Liver (tissue), 9 donors: Measurements from ENCODE around the gene CUL3. TPM values are rescaled to one million over a fixed set of nuclear protein-coding genes. Genes with fewer than 3 reads are reported as not detected.

Source experiments
- DNase-seq: peaks from one replicate; pipeline ENCODE4 v3.0.0-alpha.2; 2017; ENCODE audit warnings: low spot score
- H3K27ac ChIP-seq, 2 donors: one replicate each; pipeline ENCODE4 v1.7.0; 2013; ENCODE audit warnings: inconsistent platforms in 2 of 2, low read length in 2 of 2, control low read depth in 1 of 2, low read depth in 1 of 2, mild to moderate bottlenecking in 1 of 2
- H3K27me3 ChIP-seq, 4 donors: one replicate each; pipeline versions ENCODE4 v1.6.1 to v1.7.0; 2013; ENCODE audit warnings: low read length in 3 of 4, inconsistent platforms in 1 of 4, mild to moderate bottlenecking in 1 of 4, moderate library complexity in 1 of 4; ENCODE audit not compliant: control insufficient read depth in 4 of 4, insufficient read depth in 4 of 4
- H3K36me3 ChIP-seq, 4 donors: one replicate each; pipeline versions ENCODE4 v1.6.1 to v1.7.0; 2013; ENCODE audit warnings: low read length in 3 of 4, mild to moderate bottlenecking in 3 of 4, low read depth in 1 of 4, moderate library complexity in 1 of 4; ENCODE audit not compliant: control insufficient read depth in 4 of 4, insufficient read depth in 3 of 4
- H3K4me1 ChIP-seq, 4 donors: one replicate each; pipeline versions ENCODE4 v1.6.1 to v1.7.0; 2013; ENCODE audit warnings: low read length in 3 of 4, mild to moderate bottlenecking in 3 of 4, moderate library complexity in 1 of 4; ENCODE audit not compliant: control insufficient read depth in 4 of 4, insufficient read depth in 4 of 4
- H3K4me3 ChIP-seq, 3 donors: one replicate each; pipeline versions ENCODE4 v1.6.1 to v1.7.0; 2013; ENCODE audit warnings: low read length in 3 of 3, control low read depth in 1 of 3, low read depth in 1 of 3, mild to moderate bottlenecking in 1 of 3
- H3K9ac ChIP-seq, 2 donors: one replicate each; pipeline ENCODE4 v1.7.0; 2013; ENCODE audit warnings: low read length in 2 of 2, mild to moderate bottlenecking in 2 of 2, moderate library complexity in 2 of 2, control low read depth in 1 of 2, low read depth in 1 of 2
- H3K9me3 ChIP-seq, 4 donors: one replicate each; pipeline versions ENCODE4 v1.6.1 to v1.7.0; 2013; ENCODE audit warnings: low read length in 3 of 4; ENCODE audit not compliant: control insufficient read depth in 4 of 4
- ATF3 ChIP-seq: IDR thresholded peaks from 2 replicates; pipeline ENCODE4 v1.6.1; 2016; ENCODE audit warnings: antibody characterized with exemption
- CTCF ChIP-seq: fragments of 150-350 bp; IDR thresholded peaks from 2 replicates; pipeline ENCODE4 v1.5.1; 2017; ENCODE audit warnings: improper control_type of control experiment, low read depth, low read length; ENCODE audit not compliant: missing input control
- EGR1 ChIP-seq, 2 donors: IDR thresholded peaks; 2 replicates each; pipeline ENCODE4 v1.6.1; 2016 to 2018; ENCODE audit warnings: antibody characterized with exemption in 2 of 2, low read depth in 2 of 2
- FOXA1 ChIP-seq: IDR thresholded peaks from 2 replicates; pipeline ENCODE4 v1.6.1; 2016; ENCODE audit warnings: antibody characterized with exemption
- FOXA2 ChIP-seq: IDR thresholded peaks from 2 replicates; pipeline ENCODE4 v1.6.1; 2016; ENCODE audit warnings: antibody characterized with exemption
- GABPA ChIP-seq, 2 donors: IDR thresholded peaks in 1 of 2; conservative IDR thresholded peaks in 1 of 2; 2 replicates each; pipeline ENCODE4 v1.6.1; 2016; ENCODE audit warnings: antibody characterized with exemption in 2 of 2, mild to moderate bottlenecking in 1 of 2, moderate library complexity in 1 of 2
- HNF4A ChIP-seq, 2 donors: conservative IDR thresholded peaks; 2 replicates each; pipeline ENCODE4 v1.6.1; 2016; ENCODE audit warnings: antibody characterized with exemption in 2 of 2, mild to moderate bottlenecking in 2 of 2
- HNF4G ChIP-seq: IDR thresholded peaks from 2 replicates; pipeline ENCODE4 v1.6.1; 2016; ENCODE audit warnings: antibody characterized with exemption
- JUND ChIP-seq, 2 donors: IDR thresholded peaks; 2 replicates each; pipeline ENCODE4 v1.6.1; 2016; ENCODE audit warnings: antibody characterized with exemption in 2 of 2
- MAX ChIP-seq: IDR thresholded peaks from 2 replicates; pipeline ENCODE4 v1.6.1; 2016; ENCODE audit warnings: antibody characterized with exemption
- NR2F2 ChIP-seq: IDR thresholded peaks from 2 replicates; pipeline ENCODE4 v1.6.1; 2016; ENCODE audit warnings: antibody characterized with exemption
- RAD21 ChIP-seq, 2 donors: IDR thresholded peaks; 2 replicates each; pipeline ENCODE4 v1.6.1; 2016; ENCODE audit warnings: antibody characterized with exemption in 2 of 2, mild to moderate bottlenecking in 2 of 2
- REST ChIP-seq: IDR thresholded peaks from 2 replicates; pipeline ENCODE4 v1.6.1; 2016; ENCODE audit warnings: antibody characterized with exemption, mild to moderate bottlenecking
- RXRA ChIP-seq, 2 donors: IDR thresholded peaks; 2 replicates each; pipeline ENCODE4 v1.6.1; 2017 to 2018; ENCODE audit warnings: antibody characterized with exemption in 2 of 2, mild to moderate bottlenecking in 1 of 2
- SP1 ChIP-seq: IDR thresholded peaks from 2 replicates; pipeline ENCODE4 v1.6.1; 2018; ENCODE audit warnings: antibody characterized with exemption, mild to moderate bottlenecking
- TAF1 ChIP-seq: conservative IDR thresholded peaks from 2 replicates; pipeline ENCODE4 v1.6.1; 2016; ENCODE audit warnings: antibody characterized with exemption, mild to moderate bottlenecking
- YY1 ChIP-seq: IDR thresholded peaks from 2 replicates; pipeline ENCODE4 v1.6.1; 2016; ENCODE audit warnings: antibody characterized with exemption, mild to moderate bottlenecking
- ZBTB33 ChIP-seq: IDR thresholded peaks from 2 replicates; pipeline ENCODE4 v1.6.1; 2016; ENCODE audit warnings: antibody characterized with exemption
- WGBS: extraction: QIAGEN DNeasy Blood & Tissue Kit; methylation state at CpG from one replicate; pipeline ENCODE4 v1.1.7; 2013; 5-methylcytosine and 5-hydroxymethylcytosine counted together
- polyA plus RNA-seq, 2 donors: library from polyadenylated mRNA; stranded (reverse) in 1 of 2; unstranded in 1 of 2; fragments of 200-250 nt in 1 of 2; fragments of >200 nt in 1 of 2; fragmentation: Nextera tagmentation in 1 of 2; extraction: Ambion mirVana in 1 of 2; gene quantifications; one replicate each; pipeline versions ENCODE4 v1.2.1 to v1.2.3, GENCODE V29; 2013 to 2015
- total RNA-seq, 2 donors: library from RNA; depleted of rRNA; stranded (reverse); fragments of >200 nt; gene quantifications; one replicate each; pipeline ENCODE4 v1.2.3, GENCODE V29; 2014
- donor health status: healthy.
- donor health status: healthy.
- donor health status: healthy.
- donor health status: healthy.
- donor health status: healthy.

CUL3 gene
- total and polyA plus RNA-seq, 4 donors: 24.7 to 48.9 (median 33.1) TPM

- no peak for TF ChIP-seq RXRA (IDR thresholded peaks at IDR 0.05)
- TF ChIP-seq HNF4G: no peak
- no peak for TF ChIP-seq NR2F2
- no peak for TF ChIP-seq JUND (IDR thresholded peaks at IDR 0.05)
- no peak for TF ChIP-seq RAD21 (IDR thresholded peaks at IDR 0.05)
- TF ChIP-seq ZBTB33: no peak
- TF ChIP-seq REST: no peak
- H3K4me3 ChIP-seq: no peak overlapping the region
- H3K9ac ChIP-seq: no peak overlapping the region
- DNase-seq: no peak
- H3K4me1 ChIP-seq: peaks cover 4 to 8% (median 6%) of the 10 kb centered on the region in 4 donors
- H3K27me3 ChIP-seq: no peaks in the 10 kb centered on the region
- WGBS: 85% methylated on average over 5 of the region's 5 CpGs
- no peaks in the 10 kb centered on the region for H3K9me3 ChIP-seq
- no peak overlapping the region for H3K27ac ChIP-seq
- no peaks in the 10 kb centered on the region for H3K36me3 ChIP-seq
Measured at GRCh38 chr2:224612578-224612977, 27.4 kb upstream of the CUL3 start.

GRCh38 chr2:224611938-224612337 lies 26.8 kb upstream of the CUL3 start:
- TF ChIP-seq NR2F2 (no peak), ZBTB33 (no peak), YY1 (no peak), HNF4G (no peak), MAX (no peak), CTCF (no peak), JUND (IDR thresholded peaks at IDR 0.05) (no peak), TAF1 (no peak), ATF3 (no peak), REST (no peak), SP1 (no peak), RXRA (IDR thresholded peaks at IDR 0.05) (no peak), EGR1 (IDR thresholded peaks at IDR 0.05; ENCODE audit: low read depth in 2 of 2) (no peak), FOXA1 (no peak), FOXA2 (no peak), GABPA (IDR thresholded peaks at IDR 0.05 in 1 of 2, conservative IDR thresholded peaks at IDR 0.05 in 1 of 2) (no peak), HNF4A (conservative IDR thresholded peaks at IDR 0.05) (no peak)
- Histone ChIP-seq H3K9ac (no peak overlapping the region), H3K4me1 (peaks cover 4 to 8% (median 6%) of the 10 kb centered on the region in 4 donors), H3K9me3 (no peaks in the 10 kb centered on the region), H3K36me3 (no peaks in the 10 kb centered on the region), H3K27ac (no peak overlapping the region), H3K4me3 (no peak overlapping the region), H3K27me3 (no peaks in the 10 kb centered on the region)
- 81% methylated on average over 3 of the region's 3 CpGs for WGBS
- DNase-seq: no peak
